22Rv1 (cell line): ENCODE measurements around the gene IL25.

Source experiments
- ZFX ChIP-seq: fragments of 450-650 bp; IDR thresholded peaks from 2 replicates; pipeline ENCODE4 v1.6.1; 2017; ENCODE audit warnings: antibody characterized with exemption, borderline replicate concordance
- TF ChIP-seq, protein P1 (sequence below): fragments of 450-650 bp; IDR thresholded peaks from 2 replicates; pipeline ENCODE4 v1.5.1; 2017; ENCODE audit warnings: mild to moderate bottlenecking

DNA sequence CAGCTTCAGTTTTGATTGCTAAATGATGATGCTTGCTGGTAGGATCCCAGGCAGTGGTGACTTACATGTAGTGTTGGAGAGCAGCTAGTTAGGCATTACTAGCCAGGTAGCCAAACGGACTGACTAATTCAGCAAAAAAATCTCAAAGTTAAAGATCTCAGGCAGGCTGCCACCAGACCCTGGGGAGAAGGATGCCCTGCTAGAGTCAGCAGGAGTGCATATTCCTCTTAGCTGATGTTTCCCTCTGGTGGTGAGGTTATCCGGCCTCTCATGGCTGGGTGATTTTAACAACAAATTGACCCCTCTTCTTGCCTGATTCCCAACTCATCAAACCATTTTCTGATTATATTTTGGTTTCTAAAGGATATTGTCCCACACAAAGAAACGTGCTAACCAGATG lies 10.4 kb upstream of the IL25 start:
- TF ChIP-seq, protein P1, sequence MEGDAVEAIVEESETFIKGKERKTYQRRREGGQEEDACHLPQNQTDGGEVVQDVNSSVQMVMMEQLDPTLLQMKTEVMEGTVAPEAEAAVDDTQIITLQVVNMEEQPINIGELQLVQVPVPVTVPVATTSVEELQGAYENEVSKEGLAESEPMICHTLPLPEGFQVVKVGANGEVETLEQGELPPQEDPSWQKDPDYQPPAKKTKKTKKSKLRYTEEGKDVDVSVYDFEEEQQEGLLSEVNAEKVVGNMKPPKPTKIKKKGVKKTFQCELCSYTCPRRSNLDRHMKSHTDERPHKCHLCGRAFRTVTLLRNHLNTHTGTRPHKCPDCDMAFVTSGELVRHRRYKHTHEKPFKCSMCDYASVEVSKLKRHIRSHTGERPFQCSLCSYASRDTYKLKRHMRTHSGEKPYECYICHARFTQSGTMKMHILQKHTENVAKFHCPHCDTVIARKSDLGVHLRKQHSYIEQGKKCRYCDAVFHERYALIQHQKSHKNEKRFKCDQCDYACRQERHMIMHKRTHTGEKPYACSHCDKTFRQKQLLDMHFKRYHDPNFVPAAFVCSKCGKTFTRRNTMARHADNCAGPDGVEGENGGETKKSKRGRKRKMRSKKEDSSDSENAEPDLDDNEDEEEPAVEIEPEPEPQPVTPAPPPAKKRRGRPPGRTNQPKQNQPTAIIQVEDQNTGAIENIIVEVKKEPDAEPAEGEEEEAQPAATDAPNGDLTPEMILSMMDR = no peak
- no peak for TF ChIP-seq ZFX
